Left cardiac atrium (tissue), 4 donors: ENCODE data around the gene LRRC59. TPM values are rescaled to one million over a fixed set of nuclear protein-coding genes. Genes with fewer than 3 reads are reported as not detected.
A peak's percentile ranks its signal among the peaks of the same experiment; 100 is the strongest.
"Not testable (repeated sequence)": the region's sequence is repeated elsewhere in the genome, so short reads cannot be mapped to it uniquely, and the experiment has no call there.

Source experiments
- ATAC-seq, 2 donors: fragments of 200-7000 bp; cut with Tn5 transposase; one replicate each; pipeline ENCODE4 v1.9.1; 2020; ENCODE audit warnings: mild to moderate bottlenecking in 2 of 2, moderate library complexity in 2 of 2
- DNase-seq: peaks from one replicate; pipeline ENCODE4 v3.0.0-alpha.2; 2020
- intact Hi-C, 2 donors: fragments of 100-400 bp; cut with DNase I; formaldehyde crosslinking; loops; one replicate each; pipeline versions ENCODE4 v1.14.1 to v1.15.1; 2022 to 2023
- total RNA-seq, 2 donors: library from RNA; stranded (reverse); fragmentation: NEBNext Ultra II Directional; extraction: Animal tissue kit (Norgen Biotek cat#: 25700); gene quantifications; one replicate each; pipeline ENCODE4 v1.2.1, GENCODE V29; 2021
- donor health status: DM: no; HTN: yes; CAD: no.
- donor health status: DM: no; HTN: yes; CAD: no; lungs with severe emphysema.
- donor health status: DM: yes; HTN: yes; CAD: no.
- donor health status: Dilated cardiomyopathy.

Gene LRRC59
- total RNA-seq, 2 donors from 2014 or later = 35.3 to 70.5 TPM

GRCh38 chr17:50353600-50354195 is 43.6 kb downstream of the LRRC59 start:
- no peak for DNase-seq
- intact Hi-C loops = no loop called here
- ATAC-seq = no peak

DNA sequence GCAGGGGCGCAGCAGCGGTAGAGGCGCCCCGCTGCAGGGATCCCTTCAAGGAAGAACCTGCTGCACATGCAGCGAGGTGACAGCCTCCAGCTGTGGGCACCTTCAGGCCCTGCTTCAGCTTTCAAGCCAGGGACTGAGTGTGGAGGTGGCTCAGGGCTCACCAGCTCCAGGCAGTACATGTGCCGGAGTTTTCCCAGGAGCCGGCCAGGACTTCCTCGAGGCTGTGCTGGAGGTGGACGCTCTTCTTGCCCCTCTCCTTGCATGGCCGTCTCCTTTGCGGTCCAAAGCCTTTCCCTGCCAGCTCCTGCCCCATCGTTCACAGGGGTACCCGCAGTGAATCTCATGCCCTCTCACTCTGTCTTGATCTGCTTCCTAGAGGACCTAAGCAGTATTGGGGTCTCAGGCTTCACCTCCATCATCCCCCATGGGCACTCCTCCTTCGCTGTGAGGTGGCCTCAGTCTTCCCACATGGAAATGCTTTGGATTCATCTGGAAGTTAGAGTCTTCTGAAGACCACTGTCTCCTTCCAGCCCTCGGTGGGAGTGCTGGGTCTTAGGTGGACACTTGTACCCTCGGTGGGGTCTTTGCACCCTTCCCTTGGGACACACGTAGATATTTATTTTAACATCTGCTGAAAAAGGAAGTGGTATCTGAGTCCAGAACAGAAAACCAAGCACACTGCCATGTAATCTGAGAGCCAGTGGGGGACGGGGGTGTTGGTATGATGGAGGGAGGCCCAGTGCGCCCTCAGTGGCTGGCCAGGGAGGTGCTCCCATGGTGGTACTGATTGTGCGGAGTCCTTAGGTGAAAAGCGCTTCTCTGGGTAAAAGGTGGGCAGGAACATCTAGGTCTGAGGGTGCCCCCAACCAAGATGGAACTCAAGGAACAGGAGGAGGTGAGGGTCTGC is 44.4 kb downstream of the LRRC59 start:
- intact Hi-C loops = no loop called here
- DNase-seq = no peak
- ATAC-seq = no peak

GRCh38 chr17:50352072-50352692 is 45.1 kb downstream of the LRRC59 start:
- peak in 1 of 2 donors; percentile 16 for ATAC-seq
- intact Hi-C loops = no loop called here
- DNase-seq = no peak

DNA sequence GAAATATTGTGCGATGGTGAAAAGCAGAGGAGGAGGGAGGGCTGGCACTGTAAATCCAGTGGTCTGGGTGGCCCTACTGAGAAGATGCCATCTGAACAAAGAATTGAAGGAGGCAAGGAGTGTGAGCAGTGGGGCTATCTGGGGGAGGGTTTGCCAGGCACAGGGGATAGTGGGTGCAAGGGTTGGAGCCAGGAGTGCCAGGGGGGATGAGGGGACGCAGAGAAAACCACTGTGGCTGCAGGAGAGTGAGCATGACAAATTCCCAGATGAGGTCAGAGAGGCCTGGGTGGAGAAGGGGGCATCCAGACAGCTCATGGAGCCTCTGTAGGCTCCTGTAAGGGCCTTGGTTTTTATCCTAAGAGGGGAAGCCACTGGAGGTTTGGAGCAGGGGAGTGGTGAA is 46.6 kb downstream of the LRRC59 start:
- intact Hi-C loops = no loop called here
- ATAC-seq (no peak), DNase-seq (no peak)

DNA sequence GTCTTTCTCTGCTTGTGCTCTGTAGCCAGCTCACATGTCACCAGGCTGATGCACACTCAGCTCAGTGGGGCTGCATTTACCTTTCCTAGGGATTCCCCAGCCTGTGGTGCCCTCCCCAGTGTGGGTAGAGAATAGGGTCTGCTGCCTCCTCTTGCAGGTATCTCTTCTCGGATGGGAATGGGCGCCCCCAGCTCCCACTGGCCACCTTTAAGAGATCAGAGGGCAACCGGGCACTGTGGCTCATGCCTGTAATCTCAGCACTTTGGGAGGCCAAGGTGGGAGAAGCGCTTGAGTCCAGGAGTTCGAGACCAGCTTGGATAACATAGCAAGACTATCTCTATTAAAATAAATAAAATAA is 48.1 kb downstream of the LRRC59 start:
- intact Hi-C loops = no loop called here
- ATAC-seq = no peak

DNA sequence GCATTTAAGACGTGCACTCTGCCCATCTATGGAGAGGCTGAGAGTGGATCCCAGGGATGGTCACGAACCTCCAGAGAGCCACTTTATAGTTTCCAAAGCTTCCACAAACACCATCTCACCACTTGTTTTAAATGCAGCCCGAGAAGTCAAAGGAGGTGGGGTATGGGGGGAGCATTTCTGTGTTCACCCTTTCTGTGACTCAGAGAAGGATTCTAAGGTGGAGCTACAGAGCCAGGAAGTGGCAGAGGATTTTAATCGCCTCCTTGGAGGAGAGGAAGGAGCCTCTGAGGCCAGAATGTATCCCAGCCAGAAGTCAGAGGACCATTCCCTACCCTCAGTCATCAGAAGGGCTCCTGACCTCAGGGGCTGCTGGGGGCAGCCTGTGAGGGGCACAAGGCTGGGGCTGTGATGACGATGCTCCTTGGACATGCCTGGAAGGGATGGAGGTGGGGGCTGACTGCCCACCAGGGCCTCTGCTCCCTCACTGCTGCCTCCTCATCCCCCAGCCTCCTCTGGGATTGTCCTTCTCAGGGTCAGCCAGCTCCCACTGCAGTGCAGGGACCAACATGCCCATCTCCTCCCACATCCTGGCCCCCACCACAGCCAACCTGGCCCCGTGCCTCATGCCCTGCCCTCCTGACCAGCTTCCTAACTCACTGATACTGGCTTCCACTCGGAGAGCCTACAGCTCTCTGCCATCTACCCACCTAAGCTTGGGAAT is 48.6 kb downstream of the LRRC59 start:
- intact Hi-C loops = no loop called here
- no peak for ATAC-seq
- DNase-seq = peak; percentile 4

More for the DNA sequence above, 48.1 kb downstream of the LRRC59 start:
- DNase-seq = no peak

GRCh38 chr17:50347894-50348291 is 49.4 kb downstream of the LRRC59 start:
- DNase-seq (no peak), ATAC-seq (no peak)
- intact Hi-C loops = no loop called here

- DNase-seq (no peak), ATAC-seq (peak in 1 of 2 donors; percentile 1)
- intact Hi-C loops = no loop called here
Measured at GRCh38 chr17:50347117-50347893, 50.0 kb downstream of the LRRC59 start.

DNA sequence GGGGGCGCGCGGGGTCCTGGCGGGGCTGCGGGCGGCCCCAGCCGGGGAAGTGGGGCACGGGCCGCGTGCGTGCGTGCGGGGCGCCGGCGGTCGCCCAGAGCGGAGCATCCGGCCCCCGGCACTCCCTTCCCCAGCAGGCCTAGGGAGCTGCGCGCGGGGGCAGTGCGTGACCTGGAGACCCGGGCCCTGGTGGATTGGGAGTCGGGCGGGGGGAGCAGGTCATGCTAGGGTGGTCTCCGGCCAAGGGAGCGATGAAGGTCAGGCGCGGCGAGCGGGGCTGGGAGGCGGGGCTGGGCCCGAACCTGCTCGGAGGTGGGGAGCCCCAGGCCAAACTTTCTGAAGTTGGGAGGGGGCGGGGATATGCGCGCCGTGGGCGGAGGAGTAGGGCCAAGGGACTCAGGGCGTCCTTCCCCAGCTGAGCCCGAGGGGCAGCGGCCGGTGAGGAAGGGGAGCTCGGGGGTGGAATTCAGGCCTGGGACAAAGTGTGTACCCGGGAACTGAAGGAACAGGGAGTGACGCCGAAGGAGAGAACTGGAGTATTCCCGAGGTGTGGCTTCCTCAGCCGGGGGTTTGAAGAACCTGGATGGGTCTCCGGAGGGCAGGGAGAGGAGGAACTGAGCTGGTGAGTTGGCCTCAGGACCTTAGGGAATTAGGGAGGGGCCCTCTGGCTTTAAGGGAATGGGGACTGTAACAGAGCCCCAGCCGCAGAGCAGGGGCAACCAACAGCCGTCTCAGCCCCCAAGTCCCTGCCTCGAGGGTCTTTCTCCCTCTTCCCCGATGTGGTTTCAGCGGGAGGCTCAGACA is 50.8 kb downstream of the LRRC59 start:
- ATAC-seq (peak; percentile 42 to 64), DNase-seq (peak; percentile 48)
- intact Hi-C loops = no loop called here

- ATAC-seq = peak; percentile 96 to 98
- DNase-seq = peak; percentile 89
- intact Hi-C loops = no loop called here
Measured at GRCh38 chr17:50345432-50346312, 51.7 kb downstream of the LRRC59 start, which contains the start of gene XYLT2. XYLT2 (plus strand) TSS chr17:50346126; CDS start chr17:50346141, 15 bp downstream.

DNA sequence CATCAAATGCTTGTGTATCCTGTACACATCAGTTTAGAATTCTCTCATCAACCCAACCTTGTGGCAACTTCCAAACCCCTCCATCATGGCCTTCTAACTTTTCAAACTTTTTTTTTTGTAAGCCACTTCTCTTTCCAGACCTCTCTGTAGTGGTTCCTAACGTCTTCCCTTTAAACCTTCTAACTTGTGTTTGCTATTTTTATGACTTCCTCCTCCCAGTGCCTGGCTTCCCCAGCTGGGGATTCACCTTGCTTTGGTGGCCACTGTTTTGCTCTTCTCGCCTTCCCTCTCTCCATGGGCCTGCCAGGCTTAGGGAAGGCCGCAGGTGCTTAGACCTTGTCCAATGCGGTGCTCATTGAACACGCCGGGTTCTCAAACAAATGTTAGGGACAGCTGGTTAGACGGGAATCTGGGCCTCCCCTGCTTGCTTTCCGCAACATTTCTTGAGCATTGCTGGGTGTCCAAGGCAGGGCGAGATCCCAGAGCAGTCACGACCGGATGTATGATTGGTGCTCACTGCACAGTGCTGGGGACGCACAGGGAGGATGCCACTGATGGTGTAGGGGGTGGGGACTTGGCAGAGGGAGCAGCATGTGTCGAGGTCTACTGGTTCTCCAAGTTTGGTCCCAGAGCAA is 52.5 kb downstream of the LRRC59 start:
- ATAC-seq (peak in 1 of 2 donors; percentile 4), DNase-seq (no peak)
- intact Hi-C loops = no loop called here

DNA sequence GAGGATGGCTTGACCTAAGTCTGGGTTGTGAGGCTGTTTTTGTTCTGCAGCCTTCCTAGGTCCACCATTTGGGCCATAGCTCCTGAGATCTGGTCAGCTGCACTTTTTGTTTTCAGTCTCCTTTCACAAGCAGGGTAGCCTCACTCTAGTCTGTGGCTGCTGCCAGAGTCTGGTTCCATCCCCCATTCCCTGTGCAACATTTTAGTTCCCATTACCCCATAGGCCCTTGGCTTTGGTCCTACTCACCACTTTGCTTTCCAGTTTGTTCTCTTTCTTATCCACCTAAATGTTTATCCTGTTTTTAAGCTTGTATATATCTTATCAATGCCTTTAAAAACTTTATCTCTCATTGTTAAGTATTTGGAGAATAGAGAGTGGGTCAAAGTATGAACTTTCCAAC is 57.9 kb downstream of the LRRC59 start:
- intact Hi-C loops = no loop called here
- peak in 1 of 2 donors; percentile 59 for ATAC-seq
- no peak for DNase-seq

DNA sequence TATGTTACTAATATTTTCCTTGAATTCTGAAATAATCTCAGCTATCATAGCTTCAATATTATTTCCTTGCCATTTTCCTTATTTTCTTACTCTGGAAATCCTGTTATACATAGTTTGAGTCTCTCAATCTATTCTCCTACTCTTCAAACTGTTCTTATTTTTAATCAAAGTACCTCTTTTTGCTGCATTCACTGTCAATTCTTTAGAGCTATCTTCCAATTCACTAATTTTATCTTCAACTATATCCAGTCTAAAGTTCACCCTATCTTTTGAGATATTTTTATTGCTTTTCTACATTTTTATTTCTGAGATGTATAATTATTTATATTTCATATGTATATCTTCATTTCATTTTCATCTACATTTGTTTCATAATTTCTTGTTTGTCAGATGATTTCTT is 58.7 kb downstream of the LRRC59 start:
- ATAC-seq (no peak), DNase-seq (no peak)
- intact Hi-C loops = no loop called here

- DNase-seq (no peak), ATAC-seq (no peak)
- intact Hi-C loops = no loop called here
Measured at GRCh38 chr17:50337956-50338355, 59.4 kb downstream of the LRRC59 start.

DNA sequence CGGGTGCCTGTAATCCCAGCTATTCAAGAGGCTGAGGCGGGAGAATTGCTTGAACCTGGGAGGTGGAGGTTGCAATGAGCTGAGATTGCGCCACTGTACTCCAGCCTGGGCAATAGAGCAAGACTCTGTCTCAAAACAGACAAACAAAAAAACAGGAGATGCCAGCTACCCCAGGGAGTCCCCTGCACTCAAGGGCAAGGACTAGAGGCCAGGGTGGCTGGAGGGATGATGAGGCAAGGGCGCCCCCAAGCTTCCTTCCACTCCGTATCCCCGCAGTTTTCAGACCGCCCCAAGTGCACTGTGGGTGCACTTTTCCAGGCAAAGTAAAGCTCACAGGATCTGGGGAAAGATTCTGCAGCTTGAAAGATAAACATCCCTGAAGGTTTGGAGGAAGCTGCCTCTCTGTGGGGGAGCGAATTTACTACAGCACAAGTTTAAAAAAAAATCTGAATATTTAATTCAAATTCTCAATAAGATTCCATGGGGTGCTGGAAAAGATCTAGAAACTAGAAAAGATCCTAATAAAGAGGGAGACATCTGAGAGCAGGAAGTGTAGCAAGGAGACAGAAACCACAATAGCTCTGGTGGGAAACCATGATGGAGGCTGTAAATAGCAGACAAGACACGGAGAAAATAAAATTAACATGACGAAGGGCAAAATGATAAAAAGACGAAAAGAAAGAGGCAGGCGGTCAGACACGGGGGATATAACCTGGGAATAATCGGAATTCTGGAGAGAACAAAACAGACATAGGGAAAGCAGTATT is 63.8 kb downstream of the LRRC59 start:
- ATAC-seq, DNase-seq, intact Hi-C loops: not testable (repeated sequence)

GRCh38 chr17:50332196-50332595 is 65.1 kb downstream of the LRRC59 start:
- intact Hi-C loops = no loop called here
- DNase-seq = no peak
- peak; percentile 54 to 93 for ATAC-seq
